Measurements from ENCODE around the gene KDM1B.

- no peak for TF ChIP-seq CTCF (IDR thresholded peaks at IDR 0.05)
- TF ChIP-seq EZH2phosphoT487 (IDR thresholded peaks at IDR 0.05), result no peak
- no peak for TF ChIP-seq EZH2 (IDR thresholded peaks at IDR 0.05)
These were observed 12.7 kb upstream of the KDM1B start for GRCh38 chr6:18142591-18142861.

Data from neural progenitor cell (in vitro differentiated cells).